Stimulated activated CD8-positive, alpha-beta memory T cell treated with anti-CD3 and anti-CD28 coated beads, Interleukin-15, amount 100 ng/mL, for 1 hour (primary cell): ENCODE measurements around the gene GUCA1A.
"Not testable (repeated sequence)": the region's sequence is repeated elsewhere in the genome, so short reads cannot be mapped to it uniquely, and the experiment has no call there.

Experiments used
- DNase-seq: peaks from one replicate; pipeline ENCODE4 v3.0.0-alpha.2; 2020; ENCODE audit warnings: low read depth

The GUCA1A gene

DNA sequence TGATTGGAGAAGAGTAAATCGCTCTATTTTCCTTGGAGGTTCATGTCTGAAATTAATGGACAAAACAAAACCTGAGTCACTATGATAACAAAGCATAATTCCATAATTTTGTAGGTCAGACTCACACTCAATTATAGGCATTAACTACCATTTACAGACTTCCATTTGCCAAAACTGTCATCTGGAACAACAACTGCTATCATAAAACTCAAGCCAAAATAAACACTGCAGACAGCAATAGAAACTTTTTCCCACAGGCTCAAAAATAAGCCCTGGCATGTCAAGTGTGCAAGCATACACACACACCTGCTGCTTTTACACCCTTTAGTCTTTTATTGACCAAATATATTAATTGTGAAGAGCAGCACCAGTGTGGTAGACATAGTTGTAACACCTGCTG is 37.4 kb downstream of the GUCA1A start:
- DNase-seq: no peak

DNA sequence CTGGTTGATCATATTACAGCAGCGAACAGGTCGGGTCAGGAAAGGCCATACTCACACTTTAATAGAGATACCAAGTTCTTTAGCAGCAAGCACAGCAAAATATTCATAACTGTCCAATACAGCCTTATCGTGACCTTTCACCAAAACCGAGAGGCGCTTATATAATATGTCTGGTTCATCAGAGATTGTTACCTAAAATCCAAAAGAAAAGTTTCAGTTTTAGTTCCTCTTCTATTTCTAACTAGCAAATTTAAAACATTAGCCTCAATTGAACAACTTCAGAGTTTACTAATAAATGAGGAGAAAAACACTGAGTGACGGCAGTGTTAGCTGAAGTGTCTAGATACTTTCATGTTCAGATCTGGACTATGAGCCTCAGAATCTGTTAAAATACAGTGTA is 38.6 kb downstream of the GUCA1A start:
- DNase-seq: no peak

DNA sequence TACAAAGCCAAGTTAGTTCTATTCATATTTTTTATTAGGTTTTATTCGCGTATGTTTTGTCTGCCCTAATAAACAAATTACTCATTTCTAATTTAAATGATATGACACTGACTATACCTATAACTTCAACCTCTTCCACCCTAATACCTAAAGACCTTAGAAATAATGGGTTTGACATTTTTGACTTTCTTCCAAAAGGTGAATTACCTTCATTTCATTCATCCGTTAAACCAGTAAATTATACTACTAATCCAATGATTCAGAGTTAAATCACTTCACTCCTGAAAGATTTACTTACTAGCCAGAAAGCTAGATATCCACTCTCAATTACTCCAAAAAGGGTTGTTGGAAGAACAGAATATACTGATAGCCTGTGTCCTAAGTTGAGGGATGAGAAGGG is 39.3 kb downstream of the GUCA1A start:
- no peak for DNase-seq

DNA sequence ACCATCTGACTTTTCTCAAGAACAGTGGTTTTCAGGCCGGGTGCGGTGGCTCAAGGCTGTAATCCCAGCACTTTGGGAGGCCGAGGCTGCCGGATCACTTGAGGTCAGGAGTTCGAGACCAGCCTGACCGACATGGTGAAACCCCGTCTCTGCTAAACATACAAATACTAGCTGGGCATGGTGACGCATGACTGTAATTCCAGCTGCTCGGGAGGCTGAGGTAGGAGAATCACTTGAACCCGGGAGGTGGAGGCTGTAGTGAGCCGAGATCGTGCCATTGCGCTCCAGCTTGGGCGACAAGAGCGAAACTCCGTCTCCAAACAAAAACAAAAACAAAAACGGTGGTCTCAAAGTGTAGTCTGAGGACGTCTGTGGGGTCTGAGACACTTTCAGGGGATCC is 43.3 kb downstream of the GUCA1A start:
- not testable (repeated sequence) for DNase-seq

DNA sequence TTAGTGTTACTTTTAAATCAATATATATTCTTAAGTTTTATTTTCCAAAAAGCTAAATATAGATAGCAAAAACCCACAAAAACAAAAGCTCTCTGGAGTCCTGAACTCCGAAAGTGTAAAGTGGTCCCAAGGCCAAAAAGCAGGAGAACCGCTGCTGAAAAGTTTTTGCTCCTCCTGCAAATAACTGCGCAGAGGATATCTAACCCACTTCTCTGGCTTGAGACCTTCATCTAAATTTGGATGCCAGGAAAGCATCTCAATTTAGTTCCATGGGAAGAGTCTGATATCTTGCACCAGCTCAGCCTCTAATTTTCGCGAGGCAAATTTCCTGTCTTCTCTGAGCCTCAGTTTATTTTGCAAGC is 44.0 kb downstream of the GUCA1A start:
- DNase-seq: no peak

DNA sequence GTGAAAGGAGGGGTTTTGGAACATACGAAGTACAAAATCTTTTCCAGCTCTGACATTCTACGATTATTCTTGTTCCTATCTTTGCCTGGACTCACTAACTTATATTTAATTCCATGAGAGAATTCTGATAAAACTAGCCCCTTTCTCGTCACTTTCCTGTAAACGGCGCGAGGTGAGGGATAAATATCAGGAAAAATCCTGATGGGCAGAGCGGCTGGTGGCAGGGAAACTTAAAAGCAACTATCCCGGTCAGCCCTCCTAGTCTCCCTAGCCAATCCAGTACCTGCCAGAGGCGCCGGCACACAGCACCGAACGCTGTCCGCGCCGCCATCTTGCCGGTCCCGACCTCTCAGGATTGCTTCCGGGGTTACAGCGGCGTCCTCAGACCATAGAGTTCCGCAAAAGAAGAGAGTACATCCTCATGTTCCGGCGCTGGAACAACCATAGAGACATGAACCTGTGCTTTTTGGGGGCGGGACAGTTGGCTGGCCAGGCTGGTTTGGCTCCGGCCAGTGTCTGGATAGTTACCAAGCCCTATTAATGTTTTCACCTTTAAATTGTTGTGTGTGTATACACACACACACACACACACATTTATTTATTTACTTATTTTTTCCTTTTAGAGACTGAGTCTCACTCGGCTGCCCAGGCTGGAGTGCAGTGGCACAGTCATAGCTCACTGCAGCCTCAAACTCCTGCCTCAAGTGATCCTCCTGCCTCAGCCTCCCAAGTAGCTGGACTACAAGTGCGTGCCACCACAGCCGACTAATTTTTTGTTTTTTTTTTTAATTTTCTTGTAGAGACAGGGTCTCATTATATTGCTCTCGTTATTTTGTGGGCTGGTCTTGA is 44.6 kb downstream of the GUCA1A start, which contains the start of gene MRPS10:
Gene MRPS10 (minus strand): TSS at position 343 of the 849 bp plus-strand sequence. CDS start 12 bp downstream, at position 331.
- peak; percentile 81 for DNase-seq

DNA sequence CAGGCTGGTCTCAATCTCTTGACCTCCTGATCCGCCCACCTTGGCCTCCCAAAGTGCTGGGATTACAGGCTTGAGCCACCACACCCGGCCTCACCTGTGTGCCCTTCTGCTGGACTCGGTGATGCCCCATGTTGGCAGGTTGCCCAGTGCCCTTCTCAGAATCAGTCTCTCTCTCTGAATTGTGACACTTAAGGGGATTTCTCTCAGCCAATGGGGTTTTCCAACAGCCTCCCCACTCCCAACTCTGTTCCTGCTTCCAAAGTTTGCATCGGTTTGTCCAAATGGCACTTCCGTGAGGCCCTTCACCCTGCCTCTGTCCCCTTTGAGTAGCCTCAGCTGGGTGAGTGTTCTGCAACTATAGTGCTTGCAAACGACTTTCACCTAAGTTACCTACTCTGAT is 47.6 kb downstream of the GUCA1A start:
- no peak for DNase-seq

DNA sequence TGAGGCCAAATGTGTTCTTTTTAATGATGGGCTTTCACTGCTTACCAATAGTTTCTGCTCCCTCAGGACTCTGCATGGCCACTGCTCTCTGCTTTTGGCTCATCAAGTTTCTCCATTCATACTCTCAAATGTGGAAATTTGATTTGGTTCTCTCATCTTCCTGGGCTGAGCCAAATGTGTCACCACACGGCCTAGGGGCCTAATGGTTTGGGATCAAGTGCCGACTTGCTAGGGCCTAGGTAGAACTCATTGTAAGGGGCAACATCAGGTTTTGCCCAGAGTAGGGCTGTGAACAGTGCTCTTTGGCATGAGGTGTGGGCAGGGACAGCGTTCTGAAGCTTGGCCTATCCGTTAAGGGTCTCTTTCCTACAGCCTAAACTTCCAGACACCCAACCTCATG is 48.4 kb downstream of the GUCA1A start:
- no peak for DNase-seq

DNA sequence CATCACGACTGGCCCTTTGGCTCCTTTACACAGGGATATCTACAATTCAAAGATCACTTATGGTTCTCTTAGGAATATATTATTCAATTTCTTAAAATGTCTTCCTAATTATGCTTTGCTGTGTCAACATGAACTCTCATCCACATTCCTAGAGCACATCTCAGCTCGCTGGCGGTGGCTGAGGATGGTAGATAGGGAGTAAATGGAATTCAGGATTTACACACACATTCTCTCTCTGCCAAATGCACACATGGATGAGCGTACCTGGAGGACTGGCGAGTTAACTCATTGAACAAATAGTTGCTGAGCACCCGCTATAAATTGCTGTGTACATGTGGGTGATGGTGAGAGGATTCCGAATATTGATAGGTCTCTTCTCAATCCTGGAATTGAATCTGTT is 49.3 kb downstream of the GUCA1A start:
- DNase-seq: no peak

DNA sequence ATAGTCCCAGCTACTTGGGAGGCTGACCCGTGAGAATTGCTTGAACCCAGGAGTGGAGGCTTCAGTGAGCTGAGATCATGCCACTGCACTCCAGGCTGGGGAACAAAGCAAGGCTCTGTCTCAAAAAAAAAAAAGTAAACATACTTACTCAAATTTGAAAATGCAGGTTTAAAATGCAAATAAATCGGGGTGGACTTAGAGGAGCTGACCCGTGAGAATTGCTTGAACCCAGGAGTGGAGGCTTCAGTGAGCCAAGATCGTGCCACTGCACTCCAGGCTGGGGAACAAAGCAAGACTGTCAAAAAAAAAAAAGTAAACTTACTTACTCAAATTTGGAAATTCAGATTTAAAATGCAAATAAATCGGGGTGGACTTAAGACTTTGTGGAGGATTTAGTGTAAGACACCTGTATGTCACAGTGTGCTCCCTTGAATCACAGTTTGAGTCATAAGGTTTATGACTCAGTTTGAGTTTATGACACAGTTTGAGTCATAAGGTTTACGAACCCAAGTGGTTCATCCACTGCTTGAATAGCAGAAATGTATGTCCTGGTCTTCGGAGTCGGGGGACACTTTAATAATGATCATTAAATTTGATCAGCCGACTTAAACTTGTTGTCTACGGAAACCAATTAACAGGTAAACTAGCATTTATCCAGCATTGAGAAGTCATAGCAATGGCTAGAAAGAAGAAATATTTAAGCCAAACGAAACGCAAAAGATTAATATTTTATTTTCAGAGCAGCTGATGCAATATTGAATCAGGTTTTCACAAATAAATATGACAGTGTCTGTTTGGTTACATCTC is 51.3 kb downstream of the GUCA1A start:
- DNase-seq: no peak

DNA sequence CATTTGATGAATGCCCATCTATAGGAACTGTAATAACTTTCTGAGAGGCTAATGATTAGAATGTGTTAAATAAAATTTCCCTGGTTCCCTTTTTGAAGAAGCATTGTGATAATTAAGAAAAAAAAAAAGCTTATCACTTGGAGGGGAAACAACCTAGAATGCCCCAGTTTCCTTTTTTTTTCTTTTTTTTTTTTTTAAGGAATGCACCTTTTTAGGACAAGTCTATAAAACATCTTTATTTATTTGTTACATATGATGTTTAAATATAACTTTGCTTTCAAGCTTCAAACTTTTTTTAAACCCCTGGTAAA is 51.8 kb downstream of the GUCA1A start:
- no peak for DNase-seq

DNA sequence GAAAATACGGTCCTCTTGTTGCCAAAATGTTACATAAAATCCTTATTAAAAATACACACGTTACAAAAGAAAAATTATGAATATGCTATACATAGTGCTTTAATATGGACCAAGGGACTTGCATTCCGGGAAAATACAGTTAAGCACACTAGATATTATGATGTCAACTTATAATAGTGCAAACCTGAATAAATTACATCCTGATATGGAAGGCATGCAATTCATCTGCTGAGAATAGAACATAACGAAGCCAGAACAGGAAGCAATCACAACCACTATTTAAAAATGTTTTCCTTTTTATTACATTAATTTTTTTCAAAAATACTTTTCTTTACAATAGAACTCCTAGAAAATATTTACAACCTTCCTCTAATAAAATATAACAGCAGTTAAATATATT is 52.3 kb downstream of the GUCA1A start:
- no peak for DNase-seq

DNA sequence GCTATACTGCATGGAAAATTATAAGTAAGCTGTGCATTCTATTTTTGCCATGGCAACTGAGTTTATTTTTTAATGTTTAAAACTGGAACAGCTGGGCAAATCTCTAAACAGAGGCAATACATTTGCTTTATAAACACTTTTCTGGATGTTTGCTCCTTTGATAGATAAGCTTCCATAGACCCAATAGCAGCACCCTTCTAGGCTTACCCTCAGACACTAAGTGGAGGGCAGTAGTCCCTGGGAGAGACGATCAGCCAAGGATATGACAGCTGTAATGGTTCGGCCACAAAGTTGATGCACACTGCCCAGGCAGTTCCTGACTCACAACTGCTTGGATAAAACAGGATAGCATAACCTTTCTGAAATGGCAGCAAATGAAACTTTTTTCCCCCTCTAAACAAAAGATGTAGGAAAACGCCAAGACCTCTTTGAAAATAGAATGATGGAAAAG is 53.0 kb downstream of the GUCA1A start:
- no peak for DNase-seq

DNA sequence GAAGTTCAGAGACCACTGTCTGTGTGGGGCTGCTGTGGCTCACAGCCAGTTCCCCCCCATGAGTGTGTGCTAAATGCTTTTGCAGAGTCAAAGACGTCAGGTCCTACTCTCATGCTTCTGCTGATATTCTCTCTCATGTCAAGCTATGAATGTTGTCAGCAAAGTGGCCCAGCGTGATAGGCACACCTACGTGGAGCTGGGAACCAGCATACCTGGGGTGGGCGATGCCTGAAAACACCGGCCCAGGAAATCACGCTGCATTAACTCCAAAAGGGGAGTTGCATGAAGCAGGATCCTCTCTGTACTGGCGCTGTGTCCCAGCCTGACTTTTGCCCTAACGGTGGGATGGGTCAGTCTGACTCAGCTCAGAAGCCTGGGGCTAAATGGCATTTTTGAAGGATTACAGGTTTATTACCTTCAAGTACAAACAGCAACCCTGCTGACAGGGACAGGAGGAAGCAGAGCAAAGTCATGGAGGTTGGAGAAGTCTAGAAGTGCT is 53.5 kb downstream of the GUCA1A start:
- DNase-seq: no peak

DNA sequence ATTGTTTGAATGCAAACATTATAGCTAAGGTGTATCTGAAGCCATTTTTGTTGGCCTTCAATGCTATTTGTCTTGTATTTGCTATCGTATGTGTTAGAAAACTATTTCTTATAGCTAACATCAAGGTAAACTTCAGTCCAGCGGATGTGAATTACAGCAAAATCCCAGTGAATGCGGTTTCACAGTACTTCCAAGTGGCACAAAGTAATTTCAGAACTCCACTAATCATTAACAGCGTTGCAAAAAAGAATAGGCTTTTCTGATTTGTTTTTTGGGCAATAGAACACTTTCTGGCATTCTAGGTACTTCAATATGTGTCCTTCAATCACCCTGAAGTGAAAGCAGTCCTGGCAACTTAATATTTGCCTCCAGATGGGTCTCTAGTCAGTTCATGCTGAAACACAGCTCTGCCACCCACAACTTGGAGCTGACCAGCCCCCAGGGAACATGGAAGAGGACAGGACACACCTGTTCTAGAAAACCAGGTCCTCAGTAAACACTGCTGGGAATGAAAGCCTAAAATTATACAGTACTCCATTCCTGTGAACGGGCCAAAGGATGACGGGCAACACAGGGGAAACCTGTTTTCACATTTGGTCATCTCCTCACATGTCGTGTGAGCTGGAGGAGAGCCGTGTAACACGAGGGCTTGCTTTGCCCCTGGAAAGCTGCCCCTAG is 54.1 kb downstream of the GUCA1A start:
- DNase-seq: no peak

DNA sequence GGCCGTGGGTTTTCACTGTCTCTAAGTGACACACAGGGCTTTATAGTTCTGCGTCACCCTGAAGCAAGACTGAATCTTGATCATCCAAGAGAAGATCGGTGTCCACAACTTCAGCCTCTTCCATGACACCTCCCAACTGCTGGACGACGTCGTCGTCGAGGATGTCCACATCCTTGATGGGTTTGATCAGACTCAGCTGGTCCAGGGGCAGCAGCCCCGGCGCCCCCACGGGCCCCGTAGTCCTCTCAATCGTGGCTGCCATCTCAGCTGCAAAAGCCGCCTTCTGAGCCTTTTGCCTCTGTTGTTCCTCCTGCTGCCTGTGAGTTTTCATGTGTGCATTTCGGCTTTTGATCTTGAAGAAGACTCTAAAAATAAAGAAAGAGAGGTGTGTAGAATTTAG is 55.1 kb downstream of the GUCA1A start:
- no peak for DNase-seq
